22Rv1 (cell line): ENCODE results near the gene ARHGEF17.

Experiments used
- H3K27ac ChIP-seq: fragments of 450-650 bp; 2 replicates; pipeline ENCODE4 v1.5.1; 2017
- ZFX ChIP-seq: fragments of 450-650 bp; IDR thresholded peaks from 2 replicates; pipeline ENCODE4 v1.6.1; 2017; ENCODE audit warnings: antibody characterized with exemption, borderline replicate concordance
- TF ChIP-seq, protein P1 (sequence below): fragments of 450-650 bp; IDR thresholded peaks from 2 replicates; pipeline ENCODE4 v1.5.1; 2017; ENCODE audit warnings: mild to moderate bottlenecking

ARHGEF17 gene

DNA sequence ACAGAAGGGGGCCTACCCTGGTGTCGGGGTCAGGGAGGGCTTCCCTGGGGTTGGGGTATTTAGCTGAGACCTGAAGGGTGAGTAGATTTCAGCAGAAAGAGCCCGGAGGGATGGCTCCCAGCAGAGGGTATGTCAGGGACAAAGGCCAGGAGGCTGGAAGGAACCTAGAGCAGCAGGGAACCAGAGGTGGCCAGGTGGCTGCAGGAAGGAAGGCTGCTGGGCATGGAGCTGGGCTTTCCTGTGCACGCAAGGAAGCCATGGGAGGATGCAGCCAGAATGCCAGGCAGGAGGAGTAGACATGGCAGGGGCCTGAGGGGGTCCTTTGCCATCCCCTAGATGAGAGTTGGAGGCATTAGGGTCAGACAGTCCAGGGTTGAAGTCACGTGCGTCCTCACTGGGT lies 40.8 kb downstream of the ARHGEF17 start:
- TF ChIP-seq ZFX = no peak
- TF ChIP-seq, protein P1, sequence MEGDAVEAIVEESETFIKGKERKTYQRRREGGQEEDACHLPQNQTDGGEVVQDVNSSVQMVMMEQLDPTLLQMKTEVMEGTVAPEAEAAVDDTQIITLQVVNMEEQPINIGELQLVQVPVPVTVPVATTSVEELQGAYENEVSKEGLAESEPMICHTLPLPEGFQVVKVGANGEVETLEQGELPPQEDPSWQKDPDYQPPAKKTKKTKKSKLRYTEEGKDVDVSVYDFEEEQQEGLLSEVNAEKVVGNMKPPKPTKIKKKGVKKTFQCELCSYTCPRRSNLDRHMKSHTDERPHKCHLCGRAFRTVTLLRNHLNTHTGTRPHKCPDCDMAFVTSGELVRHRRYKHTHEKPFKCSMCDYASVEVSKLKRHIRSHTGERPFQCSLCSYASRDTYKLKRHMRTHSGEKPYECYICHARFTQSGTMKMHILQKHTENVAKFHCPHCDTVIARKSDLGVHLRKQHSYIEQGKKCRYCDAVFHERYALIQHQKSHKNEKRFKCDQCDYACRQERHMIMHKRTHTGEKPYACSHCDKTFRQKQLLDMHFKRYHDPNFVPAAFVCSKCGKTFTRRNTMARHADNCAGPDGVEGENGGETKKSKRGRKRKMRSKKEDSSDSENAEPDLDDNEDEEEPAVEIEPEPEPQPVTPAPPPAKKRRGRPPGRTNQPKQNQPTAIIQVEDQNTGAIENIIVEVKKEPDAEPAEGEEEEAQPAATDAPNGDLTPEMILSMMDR = no peak
- H3K27ac ChIP-seq = no peak overlapping the region

DNA sequence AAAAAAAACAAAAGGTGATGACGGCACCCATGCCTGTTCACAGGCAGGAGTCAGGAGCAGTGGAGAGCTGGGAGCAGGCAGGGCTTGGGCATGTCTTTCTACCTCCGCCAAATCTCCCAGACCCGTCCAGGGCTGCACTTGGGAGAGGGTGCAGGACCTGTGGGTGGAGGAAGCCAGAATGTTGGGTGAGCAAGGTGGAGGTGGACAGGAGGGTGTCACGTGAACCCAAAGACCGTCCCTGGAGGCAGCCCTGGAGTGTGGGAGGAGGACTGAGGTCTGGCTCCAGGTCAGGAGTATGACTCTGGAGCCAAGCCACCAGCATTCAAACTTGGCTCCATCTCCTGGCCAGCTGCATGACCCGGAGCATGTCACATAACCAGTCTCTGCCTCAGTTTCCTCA lies 41.6 kb downstream of the ARHGEF17 start:
- H3K27ac ChIP-seq = no peak overlapping the region
- no peak for TF ChIP-seq ZFX
- TF ChIP-seq, protein P1 = no peak

DNA sequence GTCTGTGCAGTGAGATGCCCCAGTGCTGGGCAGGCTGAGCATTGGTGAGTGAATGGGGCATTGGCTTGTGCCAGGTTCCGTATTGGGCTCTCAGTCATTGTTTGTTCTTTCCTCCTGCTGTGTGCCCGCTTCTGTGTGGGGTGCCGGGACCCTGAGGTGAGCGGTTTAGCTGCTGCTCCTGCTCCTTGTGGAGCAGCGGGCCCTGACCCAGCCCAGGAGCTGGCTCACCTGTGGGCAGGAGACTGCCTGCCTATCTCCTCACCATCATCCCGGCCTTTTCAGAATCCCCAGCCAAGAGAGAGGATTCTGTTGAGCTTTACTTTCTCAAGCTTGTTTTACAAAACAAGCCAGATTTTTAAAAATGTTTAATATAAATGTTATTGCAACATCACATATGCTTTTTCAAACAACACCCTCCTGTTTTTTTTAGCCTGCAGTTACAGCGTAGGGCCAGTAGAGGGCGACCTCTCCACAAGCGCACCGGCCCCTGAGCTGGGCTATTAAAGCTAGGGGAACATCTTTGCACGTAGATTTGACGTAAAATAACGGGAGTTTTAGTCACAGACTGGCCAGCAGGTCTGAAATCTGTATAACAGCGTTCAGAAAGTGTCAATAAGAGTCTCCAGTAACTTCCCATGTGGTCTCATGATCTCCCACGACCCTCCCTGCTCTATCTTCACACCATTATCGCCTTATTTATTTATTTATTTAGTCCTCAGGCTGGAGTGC lies 43.0 kb downstream of the ARHGEF17 start:
- TF ChIP-seq, protein P1 = peak; percentile 98
- TF ChIP-seq ZFX = no peak
- no peak overlapping the region for H3K27ac ChIP-seq

DNA sequence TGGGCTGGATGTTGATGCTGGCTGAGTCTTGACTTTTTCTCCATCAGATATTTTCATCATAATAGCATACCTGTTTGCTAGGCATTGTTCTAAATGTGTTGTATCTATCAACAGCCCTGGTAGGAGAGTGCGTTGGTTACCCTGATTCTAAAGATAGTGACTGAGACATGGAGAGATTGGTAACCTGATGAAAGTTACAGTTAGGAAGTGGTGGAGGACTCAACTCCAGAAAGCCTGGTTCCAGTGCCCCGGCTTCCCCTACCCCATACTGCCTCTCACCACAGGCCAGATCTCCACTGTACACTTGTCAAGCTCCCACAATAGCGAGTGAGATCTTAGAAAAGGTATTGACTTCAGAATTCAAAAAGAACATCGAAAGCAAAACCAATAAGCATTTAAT lies 45.3 kb downstream of the ARHGEF17 start:
- TF ChIP-seq, protein P1 = no peak
- no peak for TF ChIP-seq ZFX
- no peak overlapping the region for H3K27ac ChIP-seq

DNA sequence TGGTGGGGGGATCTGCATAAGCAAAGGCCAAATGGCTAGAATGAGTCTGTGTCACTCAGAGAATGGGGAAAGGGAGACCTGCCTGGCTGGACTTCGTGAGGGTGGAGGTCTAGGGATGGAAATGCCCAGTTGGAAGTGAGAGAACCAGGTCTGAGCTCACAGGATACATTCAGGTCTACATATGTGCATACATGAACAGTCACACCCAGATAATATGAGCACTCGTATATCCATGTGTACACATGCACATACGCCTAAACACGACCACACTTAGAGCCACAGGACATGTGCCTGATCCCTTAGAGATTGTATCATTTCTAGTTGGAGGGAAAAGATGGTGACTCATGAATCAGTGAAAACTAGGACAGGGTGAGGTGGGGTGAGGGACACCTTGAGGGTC lies 47.0 kb downstream of the ARHGEF17 start:
- H3K27ac ChIP-seq = no peak overlapping the region
- no peak for TF ChIP-seq ZFX
- TF ChIP-seq, protein P1 = no peak

DNA sequence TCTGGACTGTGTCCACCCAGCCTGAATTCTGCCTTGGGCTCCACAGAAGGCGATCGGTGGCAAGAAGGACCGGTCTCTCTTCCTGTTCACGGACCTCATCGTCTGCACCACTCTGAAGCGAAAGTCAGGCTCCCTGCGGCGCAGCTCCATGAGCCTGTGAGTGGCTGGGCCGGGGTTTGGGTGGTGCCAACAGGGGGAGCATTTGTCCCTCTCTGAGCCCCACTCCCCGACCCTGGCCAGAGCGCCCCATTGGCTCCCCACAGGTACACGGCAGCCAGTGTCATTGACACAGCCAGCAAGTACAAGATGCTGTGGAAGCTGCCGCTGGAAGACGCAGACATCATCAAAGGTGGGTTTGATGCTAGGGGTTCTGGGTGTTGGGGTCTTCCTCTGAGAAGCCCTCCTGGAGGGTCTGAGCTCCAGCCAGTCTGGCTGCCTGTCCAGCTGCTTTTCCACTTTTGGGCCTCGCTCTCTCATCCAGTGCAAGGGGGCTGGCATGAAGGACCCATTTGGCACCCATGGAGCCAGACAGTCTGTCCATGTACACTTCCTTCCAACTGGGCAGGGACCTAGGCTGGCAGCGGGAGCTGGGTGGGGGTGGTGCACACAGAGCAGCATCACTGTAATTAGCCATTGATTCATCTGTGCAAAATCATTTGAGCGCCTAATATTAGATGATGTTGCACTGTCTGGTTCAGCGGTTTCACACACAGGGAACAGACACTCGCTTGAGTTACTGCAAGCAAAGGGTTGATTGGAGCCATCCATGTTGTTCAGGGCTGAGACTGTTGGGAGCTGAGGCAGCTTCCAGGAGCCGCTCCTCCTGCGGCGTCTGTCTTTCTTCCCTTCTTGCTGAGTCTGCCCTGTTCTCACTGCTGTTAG lies 49.1 kb downstream of the ARHGEF17 start:
- no peak overlapping the region for H3K27ac ChIP-seq
- no peak for TF ChIP-seq ZFX
- TF ChIP-seq, protein P1 = no peak

DNA sequence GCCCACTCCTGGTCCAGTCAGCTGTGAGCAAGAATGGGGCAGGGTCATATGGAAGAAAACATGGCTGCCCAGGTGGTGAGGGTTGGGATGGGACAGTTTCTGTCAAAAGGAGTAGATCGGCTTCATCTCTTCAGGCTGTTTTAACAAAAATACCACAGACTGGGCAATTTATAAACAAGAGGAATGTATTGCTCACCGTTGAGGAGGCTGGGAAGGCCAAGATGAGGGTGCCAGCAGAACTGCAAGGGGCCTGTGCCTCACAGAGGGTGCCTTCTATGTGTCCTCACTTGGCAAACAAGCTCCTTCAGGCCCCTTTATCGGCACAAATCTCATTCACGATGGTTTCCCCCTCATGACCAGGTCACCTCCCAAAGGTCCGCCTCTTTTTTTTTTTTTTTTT lies 50.0 kb downstream of the ARHGEF17 start:
- H3K27ac ChIP-seq = no peak overlapping the region
- TF ChIP-seq ZFX = no peak
- TF ChIP-seq, protein P1 = no peak
